ENCODE measurements around the gene PSMD4.

GRCh38 chr1:151281225-151281968, 26.9 kb downstream of the PSMD4 start:
- peak; percentile 21 for TF ChIP-seq CTCF (IDR thresholded peaks at IDR 0.05)
- TF ChIP-seq EZH2phosphoT487 (IDR thresholded peaks at IDR 0.05) = peak; percentile 34
- no peak for TF ChIP-seq EZH2 (IDR thresholded peaks at IDR 0.05)

All from neural progenitor cell (in vitro differentiated cells).